H1 (cell line): ENCODE data around the gene KRT222. TPM values are rescaled to one million over a fixed set of nuclear protein-coding genes. Genes with fewer than 3 reads are reported as not detected.

Source experiments
- CTCF ChIA-PET: fragments of 300-600 bp; sonication (Branson Sonifier 250); formaldehyde crosslinking; loops from one replicate; lab custom pipeline; 2021; ENCODE audit not compliant: partially characterized antibody; lab: Charles Lee
- POLR2A ChIA-PET: fragments of 300-600 bp; sonication (Branson Sonifier 250); formaldehyde crosslinking; loops from one replicate; lab custom pipeline; 2021; ENCODE audit warnings: inconsistent platforms; ENCODE audit not compliant: partially characterized antibody; lab: Charles Lee
- DNase-seq, 2 experiments: peaks; one replicate each; pipeline versions ENCODE4 v3.0.0 to v3.0.0-alpha.2; 2010 to 2022; ENCODE audit warnings: low spot score in 2 of 2, low read depth in 1 of 2, mixed read lengths in 1 of 2
- FAIRE-seq: peaks from 2 replicates; lab custom pipeline; 2011; peaks lifted over from hg19 to GRCh38; lab: Jason Lieb, UNC
- H2AFZ ChIP-seq: 2 replicates; pipeline ENCODE4 v1.8.1; 2012; ENCODE audit warnings: low read length, inconsistent platforms
- H2AK5ac ChIP-seq: 2 replicates; pipeline ENCODE4 v1.6.1; 2013; ENCODE audit warnings: low read depth, low read length
- H2BK120ac ChIP-seq: replicated peaks from 2 replicates; pipeline ENCODE3; 2013; ENCODE audit warnings: low read depth, low read length, inconsistent platforms
- H2BK12ac ChIP-seq: 2 replicates; pipeline ENCODE4 v1.6.1; 2013; ENCODE audit warnings: low read depth, low read length
- H2BK15ac ChIP-seq: 2 replicates; pipeline ENCODE4 v1.6.1; 2013; ENCODE audit warnings: low read length
- H2BK20ac ChIP-seq: 2 replicates; pipeline ENCODE4 v1.6.1; 2013; ENCODE audit warnings: low read length
- H2BK5ac ChIP-seq: 2 replicates; pipeline ENCODE4 v1.6.1; 2013; ENCODE audit warnings: low read depth, low read length
- H3K14ac ChIP-seq: 2 replicates; pipeline ENCODE4 v1.6.1; 2013; ENCODE audit warnings: inconsistent platforms; ENCODE audit not compliant: insufficient read length
- H3K18ac ChIP-seq: 2 replicates; pipeline ENCODE4 v1.6.1; 2013; ENCODE audit warnings: low read length; ENCODE audit errors: extremely low read depth
- H3K23ac ChIP-seq: 2 replicates; pipeline ENCODE4 v1.6.1; 2013; ENCODE audit warnings: inconsistent platforms; ENCODE audit not compliant: insufficient read length
- H3K23me2 ChIP-seq: 2 replicates; pipeline ENCODE4 v1.6.1; 2013; ENCODE audit warnings: low read depth, low read length
- H3K27ac ChIP-seq: 2 replicates; pipeline ENCODE4 v1.6.1; 2011; ENCODE audit warnings: low read depth, low read length, inconsistent platforms
- H3K27me3 ChIP-seq, 4 experiments: replicated peaks in 1 of 4; 1 replicate in 1 of 4; 2 replicates in 3 of 4; pipeline versions ENCODE4 v1.6.1 to v1.8.1; 2011 to 2013; ENCODE audit warnings: low read length in 3 of 4, mild to moderate bottlenecking in 3 of 4, inconsistent platforms in 2 of 4, mixed read lengths in 2 of 4, moderate library complexity in 1 of 4; ENCODE audit not compliant: control insufficient read depth in 3 of 4, insufficient read depth in 3 of 4; ENCODE audit errors: extremely low read depth in 1 of 4
- H3K36me3 ChIP-seq, 4 experiments: 2 replicates each; pipeline versions ENCODE4 v1.6.1 to v1.8.1; 2011 to 2013; ENCODE audit warnings: mild to moderate bottlenecking in 4 of 4, low read length in 3 of 4, moderate library complexity in 2 of 4, control low read depth in 1 of 4, inconsistent platforms in 1 of 4; ENCODE audit not compliant: insufficient read depth in 4 of 4, control insufficient read depth in 2 of 4
- H3K4ac ChIP-seq: replicated peaks from 2 replicates; pipeline ENCODE3; 2013; ENCODE audit warnings: low read length, low read depth, mixed read lengths, inconsistent platforms; ENCODE audit not compliant: insufficient read length
- H3K4me1 ChIP-seq, 4 experiments: replicated peaks in 1 of 4; 1 replicate in 1 of 4; 2 replicates in 3 of 4; pipeline versions ENCODE4 v1.6.1 to v1.8.1; 2011 to 2013; ENCODE audit warnings: low read length in 3 of 4, inconsistent platforms in 2 of 4, mixed read lengths in 1 of 4; ENCODE audit not compliant: insufficient read depth in 4 of 4, control insufficient read depth in 3 of 4
- H3K4me2 ChIP-seq, 2 experiments: 2 replicates each; pipeline versions ENCODE4 v1.6.1 to v1.8.1; 2011 to 2013; ENCODE audit warnings: low read depth in 2 of 2, low read length in 2 of 2, control low read depth in 1 of 2, inconsistent platforms in 1 of 2, mild to moderate bottlenecking in 1 of 2; ENCODE audit not compliant: insufficient read depth in 1 of 2
- H3K4me3 ChIP-seq, 4 experiments: fragments of 200-600, 300-600 bp in 1 of 4; sonication (generic), shearing (Covaris generic), sonication (Bioruptor Twin) in 1 of 4; 2 replicates each; pipeline versions ENCODE4 v1.5.1 to v1.8.1; 2011 to 2016; ENCODE audit warnings: low read length in 4 of 4, low read depth in 3 of 4, control low read depth in 2 of 4, inconsistent platforms in 2 of 4, mild to moderate bottlenecking in 2 of 4, mixed read lengths in 1 of 4, moderate library complexity in 1 of 4; ENCODE audit not compliant: insufficient read depth in 2 of 4; ENCODE audit errors: extremely low read depth in 1 of 4
- H3K56ac ChIP-seq: replicated peaks from 2 replicates; pipeline ENCODE3; 2013; ENCODE audit warnings: low read depth, mild to moderate bottlenecking, mixed read lengths, low read length, inconsistent platforms; ENCODE audit not compliant: insufficient read length
- H3K79me1 ChIP-seq: 2 replicates; pipeline ENCODE4 v1.6.1; 2013; ENCODE audit warnings: low read depth, low read length, control low read depth
- H3K79me2 ChIP-seq, 2 experiments: 2 replicates each; pipeline versions ENCODE4 v1.6.1 to v1.8.1; 2012 to 2013; ENCODE audit warnings: low read length in 2 of 2, mild to moderate bottlenecking in 2 of 2, inconsistent platforms in 1 of 2; ENCODE audit not compliant: insufficient read depth in 2 of 2, control insufficient read depth in 1 of 2
- H3K9ac ChIP-seq, 4 experiments: replicated peaks in 1 of 4; 1 replicate in 1 of 4; 2 replicates in 3 of 4; pipeline versions ENCODE4 v1.6.1 to v1.8.1; 2011 to 2013; ENCODE audit warnings: low read depth in 3 of 4, low read length in 3 of 4, control low read depth in 2 of 4, mild to moderate bottlenecking in 2 of 4, moderate library complexity in 2 of 4, inconsistent platforms in 1 of 4; ENCODE audit errors: extremely low read depth in 1 of 4
- H3K9me3 ChIP-seq, 2 experiments: 2 replicates each; pipeline versions ENCODE4 v1.6.1 to v1.8.1; 2012 to 2013; ENCODE audit warnings: mild to moderate bottlenecking in 2 of 2, moderate library complexity in 2 of 2, control low read depth in 1 of 2, inconsistent platforms in 1 of 2, low read depth in 1 of 2, low read length in 1 of 2, mixed read lengths in 1 of 2; ENCODE audit not compliant: insufficient read depth in 2 of 2
- H4K20me1 ChIP-seq, 2 experiments: replicated peaks in 1 of 2; 2 replicates each; pipeline versions ENCODE3 to v1.8.1; 2011 to 2013; ENCODE audit warnings: inconsistent platforms in 2 of 2, low read length in 2 of 2, mild to moderate bottlenecking in 1 of 2; ENCODE audit not compliant: insufficient read depth in 2 of 2, control insufficient read depth in 1 of 2
- H4K5ac ChIP-seq: 2 replicates; pipeline ENCODE4 v1.6.1; 2013; ENCODE audit warnings: low read length, low read depth, mixed read lengths, inconsistent platforms; ENCODE audit not compliant: insufficient read length
- H4K8ac ChIP-seq: 2 replicates; pipeline ENCODE4 v1.8.0; 2013; ENCODE audit warnings: mild to moderate bottlenecking, moderate library complexity, low read length, inconsistent platforms; ENCODE audit not compliant: insufficient read depth; ENCODE audit errors: extremely low read depth
- H4K91ac ChIP-seq: replicated peaks from 2 replicates; pipeline ENCODE3; 2013; ENCODE audit warnings: low read length, mixed read lengths, inconsistent platforms; ENCODE audit not compliant: insufficient read length
- FOSL1 ChIP-seq: IDR thresholded peaks from 2 replicates; pipeline ENCODE4 v1.6.1; 2011; ENCODE audit warnings: mild to moderate bottlenecking, low read depth, low read length, moderate library complexity; ENCODE audit not compliant: insufficient read depth
- JUND ChIP-seq: IDR thresholded peaks from 2 replicates; pipeline ENCODE4 v1.6.1; 2011; ENCODE audit warnings: mild to moderate bottlenecking, improper control_type of control experiment, low read length
- KDM4A ChIP-seq: IDR thresholded peaks from one replicate; pipeline ENCODE4 v1.7.1; 2012; ENCODE audit warnings: low read depth, mild to moderate bottlenecking, moderate library complexity, low read length, inconsistent platforms; ENCODE audit not compliant: severe bottlenecking
- MAFK ChIP-seq: IDR thresholded peaks from 2 replicates; pipeline ENCODE4 v1.6.1; 2012; ENCODE audit warnings: low read depth, mild to moderate bottlenecking, improper control_type of control experiment, low read length
- POU5F1 ChIP-seq: IDR thresholded peaks from 2 replicates; pipeline ENCODE4 v1.6.1; 2011; ENCODE audit warnings: low read depth, mild to moderate bottlenecking, low read length, moderate library complexity
- whole genome bisulfite sequencing, 2 experiments: shearing (Covaris generic) in 1 of 2; methylation state at CpG; one replicate each; pipeline versions ENCODE4 v1.1.6 to v1.1.7; 2013 to 2015; ENCODE audit warnings: low lambda C conversion rate in 2 of 2, mixed read lengths in 2 of 2, inconsistent platforms in 1 of 2, low coverage in 1 of 2, missing lambda C conversion rate in 1 of 2; ENCODE audit not compliant: insufficient replicate concordance in 2 of 2, insufficient coverage in 1 of 2, insufficient read length in 1 of 2; ENCODE audit errors: extremely low coverage in 1 of 2, missing lambda C conversion rate in 1 of 2; 5-methylcytosine and 5-hydroxymethylcytosine counted together
- polyA plus RNA-seq, 7 experiments: library from polyadenylated mRNA; depleted of rRNA in 3 of 7; stranded (reverse) in 5 of 7; unstranded in 2 of 7; fragments of >200 nt in 5 of 7; fragments of 200-250 nt in 2 of 7; gene quantifications; 1 replicate in 5 of 7; 2 replicates in 1 of 7; 4 replicates in 1 of 7; pipeline versions ENCODE4 v1.2.1 to v1.2.3, GENCODE V29; 2011 to 2013; ENCODE audit warnings: missing spikeins in 2 of 7, mixed read lengths in 2 of 7
- total RNA-seq: library from RNA; stranded (reverse); fragmentation: NEBNext Ultra II Directional; extraction: Animal tissue kit (Norgen Biotek cat#: 25700); gene quantifications from 2 replicates; pipeline ENCODE4 v1.2.1, GENCODE V29; 2021
- TF ChIP-seq, protein P1 (sequence below): IDR thresholded peaks from 2 replicates; pipeline ENCODE4 v1.6.1; 2011; ENCODE audit warnings: low read depth, mild to moderate bottlenecking, low read length; ENCODE audit not compliant: insufficient read depth

Gene KRT222
- total and polyA plus RNA-seq, 2 of the 8 experiments (the other 6 are each of a cell fraction or from before 2014, with no cell fraction given), result 0.08 to 0.61 TPM

DNA sequence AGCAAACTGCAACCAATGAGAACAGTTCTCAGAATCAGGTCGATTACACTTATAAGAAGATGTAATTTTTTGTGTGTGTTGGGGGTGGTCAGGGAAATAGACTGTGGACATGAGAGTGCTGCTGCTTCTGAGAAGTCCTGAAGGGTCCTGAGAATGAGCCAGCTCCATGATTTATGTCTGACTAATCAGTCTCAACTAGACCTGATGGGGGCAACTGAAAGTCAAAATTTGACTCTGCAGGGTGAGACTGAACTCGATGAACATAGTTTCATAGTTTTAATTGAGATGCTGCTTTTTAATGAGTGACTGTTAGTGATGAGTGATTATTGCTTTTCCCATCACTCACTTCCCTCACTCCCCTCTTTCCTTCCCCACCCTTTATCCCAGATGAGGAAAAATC is 54.6 kb downstream of the KRT222 start:
- no peaks in the 10 kb centered on the region for H3K9me3 ChIP-seq
- no peak overlapping the region for H3K4me2 ChIP-seq
- no peak overlapping the region for H3K18ac ChIP-seq
- no peak overlapping the region for H4K5ac ChIP-seq
- no peak overlapping the region for H2BK120ac ChIP-seq
- H3K4me1 ChIP-seq, result peaks cover 2 to 6% (median 4%) of the 10 kb centered on the region in 4 experiments
- H3K14ac ChIP-seq, result no peak overlapping the region
- H4K20me1 ChIP-seq, result no peaks in the 10 kb centered on the region
- no peaks in the 10 kb centered on the region; the same call in 1 of the 2 replicates for H3K23me2 ChIP-seq
- no peak overlapping the region for H3K56ac ChIP-seq
- TF ChIP-seq, protein P1, sequence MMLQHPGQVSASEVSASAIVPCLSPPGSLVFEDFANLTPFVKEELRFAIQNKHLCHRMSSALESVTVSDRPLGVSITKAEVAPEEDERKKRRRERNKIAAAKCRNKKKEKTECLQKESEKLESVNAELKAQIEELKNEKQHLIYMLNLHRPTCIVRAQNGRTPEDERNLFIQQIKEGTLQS, result no peak
- no peak for TF ChIP-seq FOSL1
- TF ChIP-seq MAFK, result no peak
- no peak for TF ChIP-seq JUND
- TF ChIP-seq KDM4A, result no peak
- TF ChIP-seq POU5F1, result no peak
- H2BK15ac ChIP-seq, result no peak overlapping the region
- H2AFZ ChIP-seq, result no peak overlapping the region
- no peak overlapping the region for H2BK20ac ChIP-seq
- H3K4ac ChIP-seq, result no peak overlapping the region
- H3K36me3 ChIP-seq, result no peaks in the 10 kb centered on the region
- DNase-seq, result no peak
- 86% methylated on average over 2 of the region's 2 CpGs; no CpG with 5 or more reads in 1 of the 2 experiments for WGBS, 2 experiments
- H2AK5ac ChIP-seq, result no peak overlapping the region
- H3K4me3 ChIP-seq, result no peak overlapping the region
- H3K79me2 ChIP-seq, result no peaks in the 10 kb centered on the region
- POLR2A ChIA-PET, result interaction anchor here (0.9 to 1.2 kb wide), 4 partner anchors 16 to 33 kb away, joined by 3 to 4 read pairs (median 3); no protein-coding TSS in a partner anchor
- H3K27ac ChIP-seq, result no peak overlapping the region
- no peak overlapping the region for H2BK5ac ChIP-seq
- CTCF ChIA-PET, result interaction anchor here (0.6 kb wide), 1 partner anchor 1060 kb away, joined by 3 read pairs; no protein-coding TSS in a partner anchor
- FAIRE-seq, result no peak
- no peak overlapping the region for H3K9ac ChIP-seq
- H3K23ac ChIP-seq, result no peak overlapping the region
- H4K8ac ChIP-seq, result no peak overlapping the region
- no peak overlapping the region for H2BK12ac ChIP-seq
- H3K79me1 ChIP-seq, result no peaks in the 10 kb centered on the region
- no peaks in the 10 kb centered on the region for H3K27me3 ChIP-seq
- H4K91ac ChIP-seq, result no peak overlapping the region
